ENCODE measurements around the gene MEMO1.
A peak's percentile ranks its signal among the peaks of the same experiment; 100 is the strongest.
"Not testable (repeated sequence)": the region's sequence is repeated elsewhere in the genome, so short reads cannot be mapped to it uniquely, and the experiment has no call there.

The MEMO1 gene

GRCh38 chr2:31998731-31999383 is 12.0 kb downstream of the MEMO1 start:
- no peak for DNase-seq (ENCODE audit: low spot score)

- no peak for DNase-seq (ENCODE audit: low spot score)
These were observed 13.2 kb downstream of the MEMO1 start for GRCh38 chr2:31997653-31998052.

- DNase-seq (ENCODE audit: low spot score): no peak
These were observed 14.1 kb downstream of the MEMO1 start for GRCh38 chr2:31996571-31997150.

- DNase-seq (ENCODE audit: low spot score): no peak
These were observed 17.9 kb downstream of the MEMO1 start for GRCh38 chr2:31992934-31993333.

- no peak for DNase-seq (ENCODE audit: low spot score)
These were observed 18.7 kb downstream of the MEMO1 start for GRCh38 chr2:31992025-31992579.

- DNase-seq (ENCODE audit: low spot score): no peak
These were observed 20.9 kb downstream of the MEMO1 start for GRCh38 chr2:31989946-31990345.

- DNase-seq (ENCODE audit: low spot score): no peak
These were observed 23.2 kb downstream of the MEMO1 start for GRCh38 chr2:31987454-31988220.

- no peak for DNase-seq (ENCODE audit: low spot score)
These were observed 23.9 kb downstream of the MEMO1 start for GRCh38 chr2:31986906-31987305.

- no peak for DNase-seq (ENCODE audit: low spot score)
These were observed 26.9 kb downstream of the MEMO1 start for GRCh38 chr2:31983762-31984467.

GRCh38 chr2:31980674-31981356 is 30.0 kb downstream of the MEMO1 start:
- DNase-seq (ENCODE audit: low spot score): peak; percentile 23

GRCh38 chr2:31979956-31980355 is 30.9 kb downstream of the MEMO1 start:
- DNase-seq (ENCODE audit: low spot score): no peak

- DNase-seq (ENCODE audit: low spot score): no peak
These were observed 31.8 kb downstream of the MEMO1 start for GRCh38 chr2:31979018-31979417.

- DNase-seq (ENCODE audit: low spot score): no peak
These were observed 32.4 kb downstream of the MEMO1 start for GRCh38 chr2:31978436-31978835.

GRCh38 chr2:31973665-31974064 is 37.1 kb downstream of the MEMO1 start:
- no peak for DNase-seq (ENCODE audit: low spot score)

- no peak for DNase-seq (ENCODE audit: low spot score)
These were observed 38.7 kb downstream of the MEMO1 start for GRCh38 chr2:31972059-31972458.

- DNase-seq (ENCODE audit: low spot score): no peak
These were observed 41.6 kb downstream of the MEMO1 start for GRCh38 chr2:31969178-31969577.

GRCh38 chr2:31967790-31968189 is 43.0 kb downstream of the MEMO1 start:
- DNase-seq (ENCODE audit: low spot score): no peak

- not testable (repeated sequence) for DNase-seq (ENCODE audit: low spot score)
These were observed 44.4 kb downstream of the MEMO1 start for GRCh38 chr2:31966402-31966801.

GRCh38 chr2:31965094-31965493 is 45.7 kb downstream of the MEMO1 start:
- DNase-seq (ENCODE audit: low spot score): no peak

GRCh38 chr2:31962757-31963361 is 47.9 kb downstream of the MEMO1 start:
- DNase-seq (ENCODE audit: low spot score): no peak

GRCh38 chr2:31958140-31958717 is 52.6 kb downstream of the MEMO1 start:
- no peak for DNase-seq (ENCODE audit: low spot score)

Measured in HuH-7 (cell line).